DOHH2 (cell line): Measurements from ENCODE around the gene LRRC23.

ENCODE experiments used
- H3F3A ChIP-seq: fragments of 200-600 bp; sonication (generic), shearing (Covaris generic); 2 replicates; pipeline ENCODE4 v1.6.0; 2016; ENCODE audit warnings: antibody characterized with exemption, mild to moderate bottlenecking; ENCODE audit not compliant: control insufficient read depth, insufficient read depth
- H3K27ac ChIP-seq: fragments of 200-600 bp; sonication (generic); 2 replicates; pipeline ENCODE4 v1.5.1; 2014; ENCODE audit warnings: low read depth, mild to moderate bottlenecking, low read length, moderate library complexity
- H3K27me3 ChIP-seq: fragments of 200-600 bp; sonication (generic); 2 replicates; pipeline ENCODE4 v1.6.1; 2014; ENCODE audit warnings: mild to moderate bottlenecking, low read length, mixed read lengths; ENCODE audit not compliant: control insufficient read depth
- H3K36me3 ChIP-seq: fragments of 200-600 bp; sonication (generic); 2 replicates; pipeline ENCODE4 v1.6.1; 2014; ENCODE audit warnings: mild to moderate bottlenecking, low read length, moderate library complexity, mixed read lengths; ENCODE audit not compliant: control insufficient read depth
- H3K4me1 ChIP-seq: fragments of 200-600 bp; sonication (generic); 2 replicates; pipeline ENCODE4 v1.6.1; 2014; ENCODE audit warnings: mild to moderate bottlenecking, low read length, mixed read lengths; ENCODE audit not compliant: control insufficient read depth
- H3K4me2 ChIP-seq: fragments of 200-600 bp; sonication (generic); 2 replicates; pipeline ENCODE4 v1.6.0; 2014; ENCODE audit warnings: mild to moderate bottlenecking, low read length, moderate library complexity
- H3K4me3 ChIP-seq: fragments of 200-600 bp; sonication (generic); 2 replicates; pipeline ENCODE4 v1.5.1; 2014; ENCODE audit warnings: mild to moderate bottlenecking, low read length, mixed read lengths
- H3K79me2 ChIP-seq: fragments of 200-600 bp; sonication (generic); 2 replicates; pipeline ENCODE4 v1.6.1; 2014; ENCODE audit warnings: mild to moderate bottlenecking, low read length, mixed read lengths; ENCODE audit not compliant: control insufficient read depth
- H3K9me2 ChIP-seq: fragments of 200-600 bp; sonication (generic); replicated peaks from 2 replicates; pipeline ENCODE4 v1.6.1; 2014; ENCODE audit warnings: mild to moderate bottlenecking, low read length, mixed read lengths; ENCODE audit not compliant: control insufficient read depth
- H3K9me3 ChIP-seq: fragments of 200-600 bp; sonication (generic); 2 replicates; pipeline ENCODE4 v1.6.1; 2014; ENCODE audit warnings: antibody characterized with exemption, low read length, mixed read lengths; ENCODE audit not compliant: control insufficient read depth, insufficient read depth
- H4K20me1 ChIP-seq: fragments of 200-600 bp; sonication (generic); 2 replicates; pipeline ENCODE4 v1.6.0; 2014; ENCODE audit warnings: low read depth, mild to moderate bottlenecking, antibody characterized with exemption, low read length, moderate library complexity; ENCODE audit not compliant: control insufficient read depth, insufficient read depth
- EZH2phosphoT487 ChIP-seq: fragments of 200-600 bp; sonication (generic); IDR thresholded peaks from 2 replicates; pipeline ENCODE4 v1.6.1; 2017; ENCODE audit warnings: borderline replicate concordance, mild to moderate bottlenecking, antibody characterized with exemption, low read length, moderate library complexity, mixed read lengths
- TF ChIP-seq, protein P1 (sequence below): fragments of 200-600 bp; sonication (generic); IDR thresholded peaks from one replicate; pipeline ENCODE4 v1.5.1; 2014; ENCODE audit warnings: antibody characterized with exemption, mild to moderate bottlenecking, low read depth, low read length; ENCODE audit not compliant: poor library complexity, severe bottlenecking

Gene LRRC23

DNA sequence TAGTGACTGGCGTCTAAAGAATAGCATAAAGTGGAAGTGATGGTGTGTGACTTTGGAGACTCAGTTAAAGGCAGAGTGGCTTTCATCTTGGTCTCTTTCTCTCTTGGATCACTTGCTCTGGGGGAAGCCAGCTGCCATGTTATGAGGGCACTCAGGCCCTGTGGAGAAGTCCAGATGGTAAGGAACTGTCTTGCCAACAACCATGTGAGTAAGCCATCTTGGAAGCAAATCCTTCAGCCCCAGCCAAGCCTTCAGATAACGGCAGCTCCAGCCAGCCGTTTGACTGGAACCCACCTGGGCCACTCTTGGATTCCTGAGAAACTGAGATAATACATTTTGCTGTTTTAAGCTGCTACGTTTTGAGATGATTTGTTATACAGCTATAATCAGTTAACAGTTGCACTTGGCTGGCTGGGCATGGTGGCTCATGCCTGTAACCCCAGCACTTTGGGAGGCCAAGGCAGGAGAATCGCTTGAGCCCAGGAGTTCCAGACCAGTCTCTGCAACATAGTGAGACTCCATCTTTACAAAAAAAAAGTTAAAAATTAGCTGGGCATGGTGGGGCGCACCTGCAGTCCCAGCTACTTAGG is 7.7 kb upstream of the LRRC23 start:
- Histone ChIP-seq H3K79me2 (no peaks in the 10 kb centered on the region), H3K9me3 (no peaks in the 10 kb centered on the region), H3K4me2 (no peak overlapping the region), H3K27ac (no peak overlapping the region), H3K36me3 (no peaks in the 10 kb centered on the region), H3K27me3 (no peaks in the 10 kb centered on the region), H3K4me3 (no peak overlapping the region), H3K9me2 (no peaks in the 10 kb centered on the region), H4K20me1 (no peaks in the 10 kb centered on the region), H3K4me1 (peaks cover 3% of the 10 kb centered on the region), H3F3A (no peaks in the 10 kb centered on the region)
- TF ChIP-seq, protein P1, sequence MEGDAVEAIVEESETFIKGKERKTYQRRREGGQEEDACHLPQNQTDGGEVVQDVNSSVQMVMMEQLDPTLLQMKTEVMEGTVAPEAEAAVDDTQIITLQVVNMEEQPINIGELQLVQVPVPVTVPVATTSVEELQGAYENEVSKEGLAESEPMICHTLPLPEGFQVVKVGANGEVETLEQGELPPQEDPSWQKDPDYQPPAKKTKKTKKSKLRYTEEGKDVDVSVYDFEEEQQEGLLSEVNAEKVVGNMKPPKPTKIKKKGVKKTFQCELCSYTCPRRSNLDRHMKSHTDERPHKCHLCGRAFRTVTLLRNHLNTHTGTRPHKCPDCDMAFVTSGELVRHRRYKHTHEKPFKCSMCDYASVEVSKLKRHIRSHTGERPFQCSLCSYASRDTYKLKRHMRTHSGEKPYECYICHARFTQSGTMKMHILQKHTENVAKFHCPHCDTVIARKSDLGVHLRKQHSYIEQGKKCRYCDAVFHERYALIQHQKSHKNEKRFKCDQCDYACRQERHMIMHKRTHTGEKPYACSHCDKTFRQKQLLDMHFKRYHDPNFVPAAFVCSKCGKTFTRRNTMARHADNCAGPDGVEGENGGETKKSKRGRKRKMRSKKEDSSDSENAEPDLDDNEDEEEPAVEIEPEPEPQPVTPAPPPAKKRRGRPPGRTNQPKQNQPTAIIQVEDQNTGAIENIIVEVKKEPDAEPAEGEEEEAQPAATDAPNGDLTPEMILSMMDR = no peak
- no peak for TF ChIP-seq EZH2phosphoT487

DNA sequence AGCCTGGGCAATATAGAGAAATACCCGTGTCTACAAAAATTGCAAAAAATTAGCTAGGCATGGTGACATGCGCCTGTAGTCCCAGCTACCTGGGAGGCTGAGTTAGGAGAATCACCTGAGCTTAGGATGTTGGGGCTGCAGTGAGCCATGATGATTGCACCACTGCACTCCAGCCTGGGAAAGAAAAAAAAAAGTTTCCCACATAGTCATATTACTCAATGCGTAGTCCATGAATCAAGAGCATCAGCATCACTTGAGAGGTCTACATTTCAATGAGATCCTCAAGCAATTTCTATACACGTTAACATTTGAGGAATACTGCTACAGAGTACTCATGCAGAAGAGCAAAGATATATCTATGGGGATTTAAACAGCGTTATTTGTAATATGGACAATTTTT is 5.2 kb upstream of the LRRC23 start:
- H3K27ac ChIP-seq = no peak overlapping the region
- H3K27me3 ChIP-seq = no peaks in the 10 kb centered on the region
- no peaks in the 10 kb centered on the region for H3K9me2 ChIP-seq
- H3K4me2 ChIP-seq = no peak overlapping the region
- H3F3A ChIP-seq = no peaks in the 10 kb centered on the region
- H3K79me2 ChIP-seq = no peaks in the 10 kb centered on the region
- H3K4me3 ChIP-seq = no peak overlapping the region
- H3K36me3 ChIP-seq = no peaks in the 10 kb centered on the region
- peaks cover 9% of the 10 kb centered on the region for H3K4me1 ChIP-seq
- no peaks in the 10 kb centered on the region for H4K20me1 ChIP-seq
- no peaks in the 10 kb centered on the region for H3K9me3 ChIP-seq
- TF ChIP-seq EZH2phosphoT487 = no peak
- TF ChIP-seq, protein P1 = no peak

DNA sequence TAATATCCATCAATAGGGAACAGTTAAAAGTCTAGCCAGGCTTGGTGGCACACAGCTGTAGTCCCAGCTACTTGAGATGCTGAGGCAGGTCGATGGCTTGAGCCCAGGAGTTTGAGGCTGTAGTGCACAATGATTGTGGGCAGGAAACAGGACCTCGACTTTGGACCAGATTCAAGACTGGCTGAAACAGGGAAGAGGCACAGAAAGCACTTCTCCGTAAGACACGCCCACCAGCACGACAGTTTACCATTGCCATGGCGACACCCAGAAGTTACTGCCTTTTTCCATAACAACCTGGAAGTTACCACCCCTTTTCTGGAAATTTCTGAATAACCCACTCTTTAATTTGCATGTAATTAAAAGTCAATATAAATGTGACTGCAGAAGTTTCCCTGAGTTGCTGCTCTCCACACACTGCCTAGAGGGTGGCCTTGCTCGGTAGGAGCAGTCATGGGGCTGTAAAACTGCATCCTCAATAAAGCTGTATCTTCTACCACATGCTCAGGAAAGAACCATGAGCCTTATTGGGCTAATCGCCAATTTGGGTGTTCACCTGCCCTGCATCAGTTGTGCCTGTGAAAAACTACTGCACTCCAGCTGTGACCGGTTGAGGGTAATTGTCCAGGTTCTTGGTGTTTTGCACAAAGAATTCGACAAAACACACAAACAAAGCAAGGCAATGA is 4.6 kb upstream of the LRRC23 start:
- Histone ChIP-seq H3K27ac (no peak overlapping the region), H3K4me2 (no peak overlapping the region), H4K20me1 (no peaks in the 10 kb centered on the region), H3K79me2 (no peaks in the 10 kb centered on the region), H3K4me3 (no peak overlapping the region), H3K4me1 (peaks cover 12% of the 10 kb centered on the region), H3K9me3 (no peaks in the 10 kb centered on the region), H3K27me3 (no peaks in the 10 kb centered on the region), H3K9me2 (no peaks in the 10 kb centered on the region), H3F3A (no peaks in the 10 kb centered on the region), H3K36me3 (no peaks in the 10 kb centered on the region)
- no peak for TF ChIP-seq EZH2phosphoT487
- TF ChIP-seq, protein P1 = no peak
